Forelimb muscle (tissue), 1 donor: ENCODE results near the gene ZCCHC17. TPM values are rescaled to one million over a fixed set of nuclear protein-coding genes. Genes with fewer than 3 reads are reported as not detected.
A peak's percentile ranks its signal among the peaks of the same experiment; 100 is the strongest.

ENCODE experiments used
- DNase-seq: peaks from one replicate; pipeline ENCODE4 v3.0.0-alpha.2; 2013; ENCODE audit warnings: low read depth
- polyA plus RNA-seq: library from polyadenylated mRNA; unstranded; fragments of 120-200 nt; gene quantifications from one replicate; pipeline ENCODE4 v1.2.1, GENCODE V29; 2013; ENCODE audit not compliant: insufficient read length

ZCCHC17 gene
- polyA plus RNA-seq, 1 donor, result 27.1 TPM

DNA sequence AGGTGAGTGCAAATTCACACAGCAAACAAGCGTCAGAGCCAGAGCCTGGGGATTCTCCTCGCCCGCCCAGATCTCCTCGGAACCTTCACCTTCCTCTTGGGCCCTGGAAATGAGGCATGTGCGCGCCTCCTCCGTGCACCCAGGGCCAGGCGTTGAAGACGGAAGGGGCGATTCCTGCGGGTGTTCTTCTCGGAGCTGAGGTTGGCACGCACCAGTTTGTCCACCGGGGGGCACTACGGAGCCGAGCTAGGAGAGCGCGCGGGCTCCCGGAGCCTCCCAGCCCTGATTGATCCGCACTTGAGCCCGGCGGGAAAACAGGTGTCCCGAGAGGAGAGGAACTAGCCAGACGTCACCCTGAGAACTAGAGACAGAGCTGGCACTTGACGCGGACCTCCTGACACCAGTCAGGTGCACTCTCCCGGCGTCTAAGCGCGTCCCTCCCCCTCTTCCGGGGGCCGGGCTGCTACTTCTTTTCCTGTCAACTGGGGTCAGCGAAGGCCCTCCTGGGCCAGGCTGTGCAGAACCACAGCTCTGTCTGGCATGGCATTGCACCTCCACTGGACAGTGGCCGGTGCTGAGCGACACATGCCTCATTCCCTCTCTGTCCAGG, 97.9 kb downstream of the ZCCHC17 start:
- DNase-seq, result no peak

DNA sequence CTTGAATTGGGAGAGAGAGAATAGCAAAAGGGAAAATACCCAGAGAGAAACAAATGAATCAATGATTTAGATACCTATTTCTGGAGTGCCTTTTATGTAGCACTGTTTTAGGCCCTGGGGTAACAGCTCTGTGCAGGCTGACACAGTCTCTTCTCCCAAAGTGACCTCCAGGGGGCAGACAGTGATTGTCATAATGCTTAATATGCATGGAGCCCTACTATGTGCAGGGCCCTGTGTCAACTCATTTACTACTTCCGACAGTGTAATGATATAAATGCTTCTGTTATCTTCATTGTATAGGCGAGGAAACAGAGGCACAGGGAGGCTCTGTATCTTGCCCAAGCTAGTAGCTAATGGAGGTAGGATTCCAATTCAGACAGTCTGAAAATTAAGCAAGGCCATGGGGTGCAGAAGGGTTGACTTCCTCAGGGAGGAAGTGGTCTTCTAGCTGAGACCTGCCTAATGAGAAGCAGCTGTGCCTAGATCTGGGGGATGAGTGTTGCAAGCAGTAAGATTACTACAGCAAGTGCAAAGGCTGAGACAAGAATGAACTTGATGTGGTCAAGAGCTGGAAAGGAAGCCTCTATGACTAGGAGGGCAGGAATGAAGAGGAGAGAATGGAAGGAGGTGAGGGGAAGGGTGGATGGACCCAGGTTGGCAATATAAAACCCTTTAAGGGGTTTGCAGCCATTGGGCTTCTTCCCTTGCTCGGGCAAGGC, 100.0 kb downstream of the ZCCHC17 start:
- DNase-seq, result no peak

DNA sequence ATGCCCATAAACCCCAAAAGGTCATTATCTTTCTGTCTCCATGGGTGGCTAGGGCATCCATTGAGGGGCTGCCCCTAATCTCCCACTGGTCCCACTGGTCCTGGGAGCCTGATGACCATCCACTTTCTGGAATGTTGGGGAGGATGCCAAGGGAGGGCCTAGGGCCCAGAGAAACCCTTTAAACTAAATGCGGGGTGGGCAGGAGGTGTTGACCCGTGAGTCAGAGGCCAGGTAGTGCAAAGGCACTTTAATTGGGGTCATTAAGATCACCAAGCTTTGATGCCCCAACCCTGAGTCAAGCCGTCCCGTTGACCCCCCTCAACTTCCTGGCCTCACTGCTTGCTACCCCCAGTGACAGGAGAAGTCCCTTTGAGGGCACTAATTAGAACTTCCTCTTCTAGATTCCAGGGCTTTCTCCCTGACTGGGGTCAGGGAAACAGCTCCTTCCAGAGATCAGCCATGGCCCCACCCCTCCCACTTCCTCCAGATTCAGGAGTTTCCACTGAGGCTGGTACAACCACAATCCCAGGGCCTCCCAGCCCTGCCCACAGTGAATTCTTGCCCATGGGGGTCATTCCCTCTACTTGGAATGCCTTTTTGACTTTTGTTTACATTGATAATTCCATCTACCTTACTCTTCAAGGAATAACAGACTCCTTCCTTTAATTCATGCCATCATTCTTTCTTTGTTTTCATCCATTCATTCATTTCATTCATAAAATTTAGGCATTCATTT, 100.7 kb downstream of the ZCCHC17 start:
- no peak for DNase-seq

DNA sequence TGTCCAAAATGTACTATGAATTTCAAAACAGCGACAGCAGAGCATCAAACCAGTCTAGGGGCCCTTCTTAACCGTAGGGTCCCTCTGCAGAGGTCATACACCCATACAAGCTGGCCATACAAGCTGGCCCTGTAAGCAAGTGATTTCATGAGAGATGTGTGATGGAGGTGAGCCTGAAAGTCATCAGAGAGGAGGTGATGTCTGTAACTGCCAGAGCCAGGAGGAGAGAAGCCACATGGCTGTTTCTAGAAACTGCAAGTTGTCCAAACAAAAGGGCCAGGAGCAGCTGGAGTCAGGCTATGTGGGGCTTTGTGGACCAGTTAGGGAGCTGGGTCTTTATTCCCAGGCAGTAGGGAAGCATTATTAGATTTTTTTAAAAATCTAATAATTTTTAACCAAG, 101.4 kb downstream of the ZCCHC17 start:
- no peak for DNase-seq

DNA sequence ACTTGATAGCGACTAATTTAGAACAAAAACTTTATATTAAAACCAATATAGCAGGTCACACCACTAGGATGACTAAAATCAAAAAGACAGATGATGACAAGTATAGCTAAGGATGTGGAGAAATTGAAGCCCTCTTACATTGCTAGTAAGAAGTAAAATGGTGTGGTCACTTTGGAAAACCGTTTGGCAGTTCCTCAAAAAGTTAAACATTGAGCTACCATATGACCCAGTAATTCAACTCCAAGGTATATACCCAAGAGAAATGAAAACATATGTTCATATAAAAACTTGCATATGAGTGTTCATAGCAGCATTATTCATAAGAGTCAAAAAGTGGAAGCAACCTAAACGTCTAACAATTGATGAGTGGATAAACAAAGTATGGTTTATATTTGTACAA, 103.1 kb downstream of the ZCCHC17 start:
- DNase-seq, result no peak

DNA sequence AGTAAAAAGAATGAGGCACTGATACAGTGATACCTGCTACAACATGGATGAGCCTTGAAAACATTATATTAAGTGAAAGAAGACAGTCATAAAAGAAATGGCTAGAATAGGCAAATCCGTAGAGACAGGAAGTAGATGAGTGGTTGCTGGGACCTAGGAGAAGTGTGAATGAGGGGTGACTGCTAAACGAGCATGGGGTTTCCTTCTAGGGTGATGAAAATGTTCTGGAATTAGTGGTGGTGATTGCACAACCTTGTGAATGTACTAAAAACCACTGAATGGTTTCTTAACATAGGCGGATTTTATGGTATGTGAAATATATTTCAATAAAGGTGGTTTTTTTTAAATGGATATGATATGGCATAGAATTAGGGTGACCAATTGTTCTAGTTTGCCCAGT, 103.6 kb downstream of the ZCCHC17 start:
- DNase-seq, result no peak

DNA sequence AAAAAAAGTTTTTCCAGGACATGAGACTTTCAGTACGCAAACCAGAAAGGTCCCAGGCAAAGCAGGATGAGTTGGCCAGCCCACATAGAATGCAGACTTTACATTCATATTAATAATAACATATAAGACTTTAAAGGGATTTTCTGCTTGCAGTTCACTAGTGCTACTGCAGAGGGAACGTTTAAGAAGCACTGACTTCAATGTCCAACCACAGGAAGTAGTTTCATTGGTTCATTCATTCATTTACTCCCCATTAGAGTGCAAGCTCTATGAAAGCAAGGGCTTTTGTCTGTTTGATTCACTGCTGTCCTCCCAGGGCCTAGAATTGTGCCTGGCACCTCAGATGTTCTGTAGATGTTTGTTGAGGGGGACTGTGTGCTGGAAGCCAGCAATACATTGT, 104.4 kb downstream of the ZCCHC17 start:
- no peak for DNase-seq

DNA sequence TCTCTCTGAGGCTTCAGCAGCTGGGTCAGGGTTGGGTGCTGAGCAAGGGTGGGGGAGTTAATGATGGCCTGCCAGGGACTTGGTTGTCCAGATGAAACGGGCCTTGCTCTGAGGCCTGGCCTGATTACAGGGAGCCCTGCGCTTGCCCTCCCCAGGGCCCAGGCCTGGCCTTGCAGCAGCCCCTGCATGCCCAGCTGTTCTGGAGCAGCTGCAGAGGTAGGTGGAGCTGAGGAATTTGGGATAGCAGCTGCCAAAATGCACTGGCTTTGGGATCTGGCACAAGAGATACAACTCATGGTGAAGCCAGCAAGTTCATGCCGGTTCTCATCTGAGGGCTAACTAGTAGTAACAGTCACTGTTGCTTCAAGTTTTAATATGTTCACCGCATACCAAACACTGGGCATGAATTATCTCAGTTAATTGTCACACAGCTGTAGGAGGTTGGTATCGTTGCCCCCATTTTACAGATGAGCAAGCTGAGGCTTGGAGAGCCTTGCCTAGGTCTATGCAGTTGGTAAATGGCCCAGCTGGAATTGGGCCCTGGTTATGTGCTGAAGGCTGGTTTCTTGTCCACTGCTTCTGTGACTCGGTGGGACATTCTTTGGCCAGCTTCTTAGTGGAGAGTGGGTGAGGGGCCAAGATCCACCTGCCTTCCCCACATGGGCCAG, 108.9 kb downstream of the ZCCHC17 start:
- DNase-seq, result peak; percentile 24

DNA sequence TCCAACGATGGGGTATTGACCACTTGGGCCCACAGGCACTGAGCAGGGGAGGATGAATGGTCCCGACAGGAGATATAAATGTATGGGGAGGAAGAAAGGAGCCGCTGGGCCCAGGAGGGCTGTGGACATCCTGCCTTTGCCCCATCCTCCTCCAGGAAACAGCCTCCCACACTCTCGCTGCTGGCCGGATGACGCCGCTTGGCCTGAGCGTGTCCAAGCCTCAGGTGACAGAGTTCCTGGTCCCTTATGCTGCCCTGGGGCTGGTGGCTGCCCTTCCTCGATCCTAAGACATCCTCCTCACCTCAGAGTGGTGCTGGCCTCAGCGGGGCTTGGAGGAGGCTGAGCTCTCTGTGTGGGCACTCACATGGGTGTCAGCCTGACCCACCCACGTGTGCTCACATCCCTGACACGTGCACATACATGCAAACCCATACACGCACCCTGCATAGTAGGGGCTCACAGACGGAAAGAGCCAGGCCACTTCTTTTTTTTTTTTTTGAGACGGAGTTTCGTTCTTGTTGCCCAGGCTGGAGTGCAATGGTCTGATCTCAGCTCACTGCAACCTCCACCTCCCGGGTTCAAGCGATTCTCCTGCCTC, 110.3 kb downstream of the ZCCHC17 start:
- DNase-seq, result no peak

DNA sequence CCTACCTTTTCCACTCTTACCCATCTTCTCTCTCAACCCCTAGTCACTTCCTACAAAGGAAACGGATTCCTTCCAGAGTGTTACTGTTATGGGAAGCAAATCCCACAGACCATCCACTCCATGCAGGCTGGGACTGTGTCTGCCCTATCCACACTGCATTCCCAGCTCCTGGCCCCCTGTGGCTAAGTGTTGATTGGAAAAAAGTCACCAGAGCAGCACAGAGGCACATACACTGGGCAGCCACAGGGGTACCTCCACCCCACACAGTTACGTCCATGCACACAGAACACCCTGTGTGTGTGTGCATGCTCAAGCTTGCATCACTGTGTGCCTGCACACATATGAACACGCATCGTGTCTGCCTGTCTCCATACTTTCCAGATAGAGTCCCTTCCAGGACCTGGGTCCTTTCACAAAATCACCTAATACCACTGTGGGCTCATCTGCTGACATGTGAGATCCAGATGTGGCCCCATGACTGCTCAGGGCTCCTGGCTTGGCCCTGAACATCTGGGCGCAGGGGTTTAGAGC, 112.0 kb downstream of the ZCCHC17 start:
- DNase-seq, result no peak

DNA sequence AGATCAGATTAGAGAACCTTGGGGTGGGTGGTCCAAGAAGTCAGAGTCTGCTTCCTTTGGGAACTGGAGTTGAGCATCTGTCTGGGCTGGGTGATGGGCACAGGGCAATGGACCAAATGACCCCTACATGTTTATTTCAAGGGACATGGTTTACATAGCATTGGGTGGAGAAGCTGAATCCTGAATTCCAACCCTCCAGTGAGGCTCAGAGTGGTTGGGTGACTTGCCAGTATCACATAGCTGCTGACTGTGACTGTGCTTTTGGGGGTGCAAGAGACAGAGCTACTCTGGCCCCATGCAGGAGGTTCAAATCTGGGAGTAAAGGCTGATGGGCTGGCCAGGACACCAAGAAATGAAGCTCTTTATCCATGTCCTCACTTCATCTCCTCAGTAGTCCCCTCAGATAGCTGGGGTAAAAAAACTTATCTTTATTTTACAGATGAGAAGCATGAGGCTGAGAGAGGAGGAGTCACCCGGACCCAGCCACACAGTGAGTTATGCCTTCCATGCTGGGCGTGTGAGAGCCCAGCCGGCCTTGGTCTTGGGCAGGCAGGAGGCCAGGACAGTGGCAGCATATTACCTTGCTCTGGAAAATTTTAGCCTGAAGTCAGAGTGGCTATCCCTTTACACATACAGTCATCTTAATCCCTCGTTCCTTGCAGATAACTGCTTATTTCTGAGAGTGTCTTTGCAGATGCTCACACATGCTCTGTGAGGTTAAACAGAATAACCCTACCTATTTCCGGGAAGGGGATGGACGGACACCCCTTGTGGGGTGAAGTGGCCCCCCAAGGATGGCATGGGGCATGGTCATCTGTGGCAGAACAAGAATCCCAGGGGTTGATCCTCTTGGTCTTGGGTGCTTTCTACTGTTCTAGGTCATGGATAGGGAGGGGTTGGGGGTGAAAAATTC, 113.4 kb downstream of the ZCCHC17 start:
- no peak for DNase-seq

DNA sequence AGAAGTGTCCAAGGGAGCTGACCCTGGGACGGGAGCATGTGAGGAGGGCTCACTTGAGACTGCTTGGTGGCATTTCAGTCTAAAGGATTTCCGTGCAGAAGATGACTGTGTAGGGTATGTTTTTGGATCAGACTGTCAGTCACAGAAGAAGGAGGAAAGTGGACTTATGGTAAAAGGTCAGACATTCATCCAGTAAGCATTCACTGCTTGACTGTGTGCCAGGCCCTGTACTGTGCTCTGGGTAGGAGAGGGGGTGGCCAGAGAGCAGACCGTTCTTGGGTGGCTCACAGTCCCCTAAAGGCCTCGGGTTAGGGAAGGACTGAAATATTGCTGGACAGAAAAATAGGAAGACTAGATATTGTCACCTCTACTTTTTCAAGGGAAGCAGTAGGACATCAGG, 114.0 kb downstream of the ZCCHC17 start:
- no peak for DNase-seq

DNA sequence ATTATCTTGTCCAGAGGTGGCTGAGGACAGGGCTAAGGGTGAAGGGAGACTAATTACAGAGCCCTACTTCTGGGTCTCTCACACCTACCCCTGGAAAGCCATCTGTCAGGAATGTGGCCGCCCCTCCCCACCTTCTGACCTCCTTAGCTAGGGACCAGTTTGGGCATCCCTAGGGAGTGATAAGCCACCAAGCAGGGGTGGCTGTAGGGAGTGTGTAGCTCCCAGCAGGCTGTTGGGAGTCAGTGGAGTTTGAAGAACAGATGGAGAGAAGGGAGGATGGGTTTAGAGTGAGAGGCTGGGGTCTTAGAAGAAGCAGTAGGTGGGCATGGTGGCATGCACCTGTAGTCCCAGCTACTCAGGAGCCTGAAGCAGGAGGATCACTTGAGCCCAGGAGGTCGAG, 115.4 kb downstream of the ZCCHC17 start:
- no peak for DNase-seq

DNA sequence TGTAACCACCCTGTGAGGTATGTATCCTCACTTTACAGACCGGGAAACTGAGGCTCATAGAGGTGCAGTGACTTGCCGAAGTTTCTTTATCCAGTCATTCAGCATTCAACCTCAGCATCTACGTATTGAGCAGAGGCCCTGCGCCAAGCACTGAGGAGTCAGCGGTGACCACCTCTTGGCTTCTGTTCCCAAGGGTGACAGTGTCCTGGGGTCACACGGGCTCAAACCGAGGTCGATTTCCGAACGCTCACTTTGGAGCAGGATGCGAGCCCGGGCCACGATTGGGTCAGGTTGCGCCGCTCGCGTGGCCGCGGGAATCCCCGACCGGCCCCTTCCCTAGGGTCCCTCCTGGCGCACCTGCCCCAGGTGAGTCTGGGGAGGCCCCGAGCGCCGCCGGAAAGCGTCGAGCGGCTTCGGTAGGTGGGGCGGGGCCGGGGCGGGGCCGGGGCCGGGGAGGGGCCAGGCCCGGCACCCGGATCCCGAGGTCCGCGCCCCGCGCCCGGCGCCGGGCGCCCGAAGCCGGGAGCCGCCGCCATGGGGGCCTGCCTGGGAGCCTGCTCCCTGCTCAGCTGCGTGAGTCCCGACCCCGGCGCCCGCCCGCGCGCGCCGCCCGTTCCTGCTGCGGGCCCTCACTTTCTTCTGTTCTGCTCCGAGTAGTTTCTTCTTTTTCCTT, 116.0 kb downstream of the ZCCHC17 start, which contains the start of gene SERINC2:
Gene SERINC2 (plus strand): TSS at position 482 of the 673 bp plus-strand sequence. CDS start 53 bp downstream, at position 535.
- no peak for DNase-seq

DNA sequence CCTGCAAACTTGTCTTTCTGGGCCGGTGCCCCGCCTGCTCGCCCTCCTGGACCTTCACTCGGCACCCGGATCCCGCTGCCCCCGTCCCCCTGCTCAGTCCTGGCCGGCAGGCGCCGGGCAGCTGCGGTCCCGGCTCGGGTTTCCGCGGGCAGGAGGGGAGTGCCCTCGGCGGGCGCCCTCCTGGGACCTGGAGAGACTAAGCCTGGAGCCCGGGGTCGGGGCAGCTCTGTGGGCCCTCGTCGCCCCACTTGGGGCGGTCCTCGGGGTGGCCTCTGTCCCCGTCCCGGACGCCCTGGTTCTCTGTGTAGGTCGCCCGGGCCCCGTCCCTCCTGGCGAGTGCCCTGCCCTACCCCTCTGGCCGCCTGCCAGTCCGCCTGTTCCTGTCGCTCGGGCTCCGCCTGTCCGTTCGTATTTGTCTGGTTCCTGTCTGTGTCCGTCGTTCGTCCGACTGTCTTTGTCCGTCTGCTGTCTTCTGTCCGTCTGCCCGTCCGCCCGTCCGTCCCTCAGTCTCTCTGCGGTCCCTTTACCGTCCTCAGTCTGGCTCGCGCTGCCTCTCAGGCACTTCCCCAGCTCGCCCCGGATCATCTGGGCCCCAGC, 116.7 kb downstream of the ZCCHC17 start:
- DNase-seq, result no peak
